Gastroesophageal sphincter (tissue), 3 donors: ENCODE data around the gene ANO4.

ENCODE experiments used
- CTCF ChIP-seq, 4 experiments: fragments of 200-600 bp in 2 of 4; fragments of 450-650 bp in 2 of 4; sonication (generic) in 1 of 4; IDR thresholded peaks; one replicate each; pipeline ENCODE4 v1.5.1; 2017 to 2019; ENCODE audit warnings: antibody characterized with exemption in 4 of 4, mild to moderate bottlenecking in 2 of 4, moderate library complexity in 2 of 4
- EP300 ChIP-seq: sonication (generic); formaldehyde crosslinking; IDR thresholded peaks from one replicate; pipeline ENCODE4 v1.6.1; 2017; ENCODE audit warnings: antibody characterized with exemption, mild to moderate bottlenecking

- TF ChIP-seq CTCF (IDR thresholded peaks at IDR 0.05) = no peak
- no peak for TF ChIP-seq EP300
Observed at GRCh38 chr12:100864366-100864765, 69.8 kb downstream of the ANO4 start.
